Measurements from ENCODE around the gene MOV10L1.

DNA sequence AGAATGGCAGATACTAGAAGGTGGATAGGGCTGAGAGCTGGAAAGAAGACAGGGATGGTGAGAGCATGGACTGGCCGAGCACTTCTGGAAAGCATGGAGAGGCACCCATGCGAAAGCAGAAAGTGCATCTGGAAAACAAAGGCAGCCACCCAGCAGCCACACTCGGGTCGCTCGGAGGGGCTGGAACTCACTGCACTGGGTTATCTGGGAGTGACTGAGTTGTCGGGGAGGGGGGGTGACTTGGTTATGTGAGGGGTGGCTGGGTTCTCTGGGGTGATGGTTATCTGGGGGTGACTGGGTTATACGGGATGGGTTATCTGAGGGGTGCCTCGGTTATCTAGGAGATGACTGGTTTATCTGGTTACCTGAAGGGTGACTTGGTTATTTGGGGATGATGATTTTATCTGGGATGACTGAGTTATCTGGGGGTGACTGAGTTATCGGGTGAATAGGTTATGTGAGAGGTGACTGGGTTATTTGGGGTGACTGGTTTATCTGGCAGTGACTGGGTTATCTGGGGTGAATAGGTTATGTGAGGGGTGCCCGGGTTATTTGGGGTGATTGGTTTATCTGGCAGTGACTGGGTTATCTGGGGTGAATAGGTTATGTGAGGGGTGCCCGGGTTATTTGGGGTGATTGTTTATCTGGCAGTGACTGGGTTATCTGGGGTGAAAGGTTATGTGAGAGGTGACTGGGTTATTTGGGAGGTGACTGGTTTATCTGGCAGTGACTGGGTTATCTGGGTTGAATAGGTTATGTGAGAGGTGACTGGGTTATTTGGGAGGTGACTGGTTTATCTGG, 78.1 kb downstream of the MOV10L1 start:
- TF ChIP-seq POLR2A (IDR thresholded peaks at IDR 0.05) (no peak), CTCF (IDR thresholded peaks at IDR 0.05) (no peak)
